CD14-positive monocyte (primary cell): Measurements from ENCODE around the gene LEF1. TPM values are rescaled to one million over a fixed set of nuclear protein-coding genes. Genes with fewer than 3 reads are reported as not detected.

Source experiments
- DNase-seq, 3 donors: peaks; one replicate each; pipeline ENCODE4 v3.0.0-alpha.2; 2011 to 2022
- H2AFZ ChIP-seq: 2 replicates; pipeline ENCODE4 v1.6.0; 2012; ENCODE audit warnings: mild to moderate bottlenecking, low read depth, low read length, inconsistent platforms; ENCODE audit not compliant: insufficient read depth, poor library complexity, severe bottlenecking
- H3K27ac ChIP-seq, 2 donors: 1 replicate in 1 of 2; 2 replicates in 1 of 2; pipeline ENCODE4 v1.5.1; 2012 to 2013; ENCODE audit warnings: low read length in 2 of 2, control low read depth in 1 of 2, inconsistent platforms in 1 of 2, low read depth in 1 of 2, mild to moderate bottlenecking in 1 of 2
- H3K27me3 ChIP-seq, 2 donors: one replicate each; pipeline versions ENCODE4 v1.6.0 to v1.6.1; 2011 to 2013; ENCODE audit warnings: low read length in 2 of 2; ENCODE audit not compliant: control insufficient read depth in 2 of 2, insufficient read depth in 2 of 2
- H3K36me3 ChIP-seq, 2 donors: replicated peaks in 1 of 2; 1 replicate in 1 of 2; 2 replicates in 1 of 2; pipeline versions ENCODE4 v1.5.1 to v1.6.1; 2012 to 2013; ENCODE audit warnings: low read length in 2 of 2, control low read depth in 1 of 2, inconsistent platforms in 1 of 2, mild to moderate bottlenecking in 1 of 2; ENCODE audit not compliant: insufficient read depth in 2 of 2, control insufficient read depth in 1 of 2
- H3K4me1 ChIP-seq, 2 donors: 1 replicate in 1 of 2; 2 replicates in 1 of 2; pipeline versions ENCODE4 v1.5.1 to v1.6.1; 2012 to 2013; ENCODE audit warnings: low read length in 2 of 2, control low read depth in 1 of 2, inconsistent platforms in 1 of 2, mild to moderate bottlenecking in 1 of 2, moderate library complexity in 1 of 2; ENCODE audit not compliant: insufficient read depth in 2 of 2, control insufficient read depth in 1 of 2
- H3K4me2 ChIP-seq: replicated peaks from 2 replicates; pipeline ENCODE3; 2012; ENCODE audit warnings: low read length, moderate library complexity, mild to moderate bottlenecking; ENCODE audit not compliant: poor library complexity, severe bottlenecking; ENCODE audit errors: extremely low read depth
- H3K4me3 ChIP-seq, 3 experiments: fragments of 200-600 bp in 1 of 3; sonication (generic) in 1 of 3; replicated peaks in 1 of 3; 1 replicate in 2 of 3; 2 replicates in 1 of 3; pipeline ENCODE4 v1.5.1; 2011 to 2013; ENCODE audit warnings: low read length in 3 of 3, mild to moderate bottlenecking in 3 of 3, control low read depth in 2 of 3, low read depth in 2 of 3, inconsistent platforms in 1 of 3, moderate library complexity in 1 of 3
- H3K79me2 ChIP-seq: 2 replicates; pipeline ENCODE4 v1.6.0; 2012; ENCODE audit warnings: mild to moderate bottlenecking, control low read depth, inconsistent platforms, low read length, moderate library complexity; ENCODE audit not compliant: insufficient read depth
- H3K9ac ChIP-seq: 2 replicates; pipeline ENCODE4 v1.6.0; 2017; ENCODE audit warnings: low read length, mild to moderate bottlenecking; ENCODE audit not compliant: insufficient read depth, poor library complexity, severe bottlenecking
- H3K9me3 ChIP-seq, 2 donors: replicated peaks in 1 of 2; 1 replicate in 1 of 2; 2 replicates in 1 of 2; pipeline versions ENCODE4 v1.5.1 to v1.6.1; 2012 to 2013; ENCODE audit warnings: low read length in 2 of 2, control low read depth in 1 of 2; ENCODE audit not compliant: control insufficient read depth in 1 of 2, insufficient read depth in 1 of 2
- H4K20me1 ChIP-seq: 2 replicates; pipeline ENCODE4 v1.6.0; 2012; ENCODE audit warnings: mild to moderate bottlenecking, low read length, control low read depth, moderate library complexity; ENCODE audit not compliant: insufficient read depth
- H3K27ac Mint-ChIP-seq, 7 donors: one replicate each; pipeline ENCODE4 v1.8.0; 2020; ENCODE audit warnings: mild to moderate bottlenecking in 7 of 7, mixed read lengths in 7 of 7, moderate library complexity in 6 of 7, inconsistent platforms in 2 of 7
- H3K27me3 Mint-ChIP-seq, 3 donors: one replicate each; pipeline ENCODE4 v1.8.0; 2021 to 2022; ENCODE audit warnings: low read depth in 3 of 3, mild to moderate bottlenecking in 3 of 3, mixed read lengths in 3 of 3, moderate library complexity in 3 of 3, inconsistent platforms in 1 of 3
- H3K36me3 Mint-ChIP-seq, 2 donors: one replicate each; pipeline ENCODE4 v1.8.0; 2020; ENCODE audit warnings: mixed read lengths in 2 of 2, inconsistent platforms in 1 of 2, mild to moderate bottlenecking in 1 of 2
- H3K4me1 Mint-ChIP-seq: one replicate; pipeline ENCODE4 v1.8.0; 2020; ENCODE audit warnings: mild to moderate bottlenecking, mixed read lengths
- H3K4me3 Mint-ChIP-seq, 2 donors: one replicate each; pipeline ENCODE4 v1.8.0; 2020; ENCODE audit warnings: mild to moderate bottlenecking in 2 of 2, mixed read lengths in 2 of 2, moderate library complexity in 1 of 2
- H3K9me3 Mint-ChIP-seq, 7 donors: one replicate each; pipeline ENCODE4 v1.8.0; 2020 to 2022; ENCODE audit warnings: mixed read lengths in 7 of 7, mild to moderate bottlenecking in 6 of 7, moderate library complexity in 6 of 7, inconsistent platforms in 2 of 7
- CTCF ChIP-seq: fragments of 200-600 bp; IDR thresholded peaks from one replicate; pipeline ENCODE4 v1.8.0; 2022; ENCODE audit warnings: antibody characterized with exemption, mild to moderate bottlenecking
- WGBS: methylation state at CpG from one replicate; pipeline ENCODE4 v1.1.5; 2013; ENCODE audit warnings: missing lambda C conversion rate; ENCODE audit not compliant: insufficient coverage; 5-methylcytosine and 5-hydroxymethylcytosine counted together
- intact Hi-C, 2 donors: fragments of 100-400 bp; cut with micrococcal nuclease; formaldehyde crosslinking; loops; one replicate each; pipeline versions ENCODE4 v1.15.0 to v1.15.1; 2023
- polyA plus RNA-seq, 3 donors: library from polyadenylated mRNA; depleted of rRNA in 1 of 3; unstranded in 2 of 3; stranded (reverse) in 1 of 3; fragments of 300-500 nt in 2 of 3; fragments of >200 nt in 1 of 3; fragmentation: Illumina TruSeq in 2 of 3; gene quantifications; 1 replicate in 2 of 3; 2 replicates in 1 of 3; pipeline ENCODE4 v1.2.3, GENCODE V29; 2012 to 2021

LEF1 gene
- polyA plus RNA-seq, 3 donors = 0.29 to 1.3 (median 0.61) TPM

- no peak for DNase-seq
- Mint-ChIP-seq H3K27me3 (peaks cover 0 to 7% (median 0%) of the 10 kb centered on the region in 3 donors), H3K27ac (no peak overlapping the region), H3K9me3 (no peaks in the 10 kb centered on the region), H3K36me3 (no peaks in the 10 kb centered on the region), H3K4me1 (peaks cover 1% of the 10 kb centered on the region), H3K4me3 (no peak overlapping the region)
- WGBS = no CpG with 5 or more reads among the region's 1 CpG
- Histone ChIP-seq H3K27me3 (no peaks in the 10 kb centered on the region), H3K36me3 (no peaks in the 10 kb centered on the region), H3K4me1 (no peaks in the 10 kb centered on the region), H3K79me2 (no peaks in the 10 kb centered on the region), H3K4me2 (no peak overlapping the region), H3K4me3 (no peak overlapping the region), H3K9me3 (no peaks in the 10 kb centered on the region), H2AFZ (no peak overlapping the region), H3K9ac (no peak overlapping the region), H4K20me1 (no peaks in the 10 kb centered on the region), H3K27ac (no peak overlapping the region)
- intact Hi-C loops = no loop called here
- no peak for TF ChIP-seq CTCF
Measured at GRCh38 chr4:108100827-108101226, 67.9 kb downstream of the LEF1 start.

GRCh38 chr4:108099838-108100237 lies 68.9 kb downstream of the LEF1 start:
- no peaks in the 10 kb centered on the region for H3K27me3 ChIP-seq
- H3K27ac ChIP-seq = no peak overlapping the region
- no peaks in the 10 kb centered on the region for H3K36me3 ChIP-seq
- Mint-ChIP-seq H3K9me3 (no peaks in the 10 kb centered on the region), H3K4me3 (no peak overlapping the region), H3K4me1 (peaks cover 1% of the 10 kb centered on the region), H3K27me3 (peaks cover 0 to 8% (median 0%) of the 10 kb centered on the region in 3 donors), H3K36me3 (no peaks in the 10 kb centered on the region), H3K27ac (no peak overlapping the region)
- intact Hi-C loops = no loop called here
- DNase-seq = no peak
- H3K9me3 ChIP-seq = no peaks in the 10 kb centered on the region
- TF ChIP-seq CTCF = no peak
- no peaks in the 10 kb centered on the region for H4K20me1 ChIP-seq
- H3K4me3 ChIP-seq = no peak overlapping the region
- no CpG with 5 or more reads among the region's 1 CpG for WGBS
- H3K9ac ChIP-seq = no peak overlapping the region
- no peak overlapping the region for H3K4me2 ChIP-seq
- no peak overlapping the region for H2AFZ ChIP-seq
- no peaks in the 10 kb centered on the region for H3K4me1 ChIP-seq
- H3K79me2 ChIP-seq = no peaks in the 10 kb centered on the region
